ENCODE results near the gene GALNT10. TPM values are rescaled to one million over a fixed set of nuclear protein-coding genes. Genes with fewer than 3 reads are reported as not detected.

GALNT10 gene
- total and polyA plus RNA-seq, 9 of the 15 experiments (the other 6 are each of a cell fraction or from before 2014, with no cell fraction given) = 4.6 to 37.1 (median 13.3) TPM

GRCh38 chr5:154351566-154351965 is 161.0 kb downstream of the GALNT10 start (continued):
- TF ChIP-seq TAF7 (tag; IDR thresholded peaks at IDR 0.05) = no peak
- TF ChIP-seq STAT5B (CRISPR knock-in tag; IDR thresholded peaks at IDR 0.05) = no peak
- TF ChIP-seq MEF2D (tag; conservative IDR thresholded peaks at IDR 0.05; ENCODE audit: low read depth) = no peak
- TF ChIP-seq, protein P1, sequence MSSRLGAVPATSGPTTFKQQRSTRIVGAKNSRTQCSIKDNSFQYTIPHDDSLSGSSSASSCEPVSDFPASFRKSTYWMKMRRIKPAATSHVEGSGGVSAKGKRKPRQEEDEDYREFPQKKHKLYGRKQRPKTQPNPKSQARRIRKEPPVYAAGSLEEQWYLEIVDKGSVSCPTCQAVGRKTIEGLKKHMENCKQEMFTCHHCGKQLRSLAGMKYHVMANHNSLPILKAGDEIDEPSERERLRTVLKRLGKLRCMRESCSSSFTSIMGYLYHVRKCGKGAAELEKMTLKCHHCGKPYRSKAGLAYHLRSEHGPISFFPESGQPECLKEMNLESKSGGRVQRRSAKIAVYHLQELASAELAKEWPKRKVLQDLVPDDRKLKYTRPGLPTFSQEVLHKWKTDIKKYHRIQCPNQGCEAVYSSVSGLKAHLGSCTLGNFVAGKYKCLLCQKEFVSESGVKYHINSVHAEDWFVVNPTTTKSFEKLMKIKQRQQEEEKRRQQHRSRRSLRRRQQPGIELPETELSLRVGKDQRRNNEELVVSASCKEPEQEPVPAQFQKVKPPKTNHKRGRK (tag; IDR thresholded peaks at IDR 0.05) = no peak
- TF ChIP-seq ATF1 (CRISPR knock-in tag; IDR thresholded peaks at IDR 0.05) = no peak
- TF ChIP-seq ATF1 (tag; IDR thresholded peaks at IDR 0.05) = no peak

- no peaks in the 10 kb centered on the region; the same call in 1 of the 2 replicates for H4K20me1 ChIP-seq (replicated peaks; ENCODE audit: control insufficient read depth, insufficient read depth, low read length)
- no peaks in the 10 kb centered on the region for H3K9me3 ChIP-seq (replicated peaks; ENCODE audit: control insufficient read depth, insufficient read depth, low read depth, low read length)
- H3K9me1 ChIP-seq (ENCODE audit: control insufficient read depth, insufficient read depth, low read length) = peaks cover 3% of the 10 kb centered on the region
- ATAC-seq (no peak), DNase-seq (ENCODE audit: extremely low read depth in 1 of 4, low spot score in 3 of 4) (no peak), FAIRE-seq (no peak)
- H3K36me3 ChIP-seq (ENCODE audit: control insufficient read depth, insufficient read depth, low read length) = no peaks in the 10 kb centered on the region
- BruUV-seq (replicated peaks) = no TSS peak
- ChIA-PET POLR2A (interaction anchor here (0.5 to 1.1 kb wide), 2 partner anchors 17 to 27 kb away, joined by 3 to 4 read pairs; no protein-coding TSS in a partner anchor), CTCF (ENCODE audit: low intra/inter-chr PET ratio) (no interaction called here)
- H3K4me3 ChIP-seq = no peak overlapping the region
- intact Hi-C loops (cut with micrococcal nuclease) (no loop called here), in situ Hi-C loops (cut with MboI) (no loop called here)
- no peaks in the 10 kb centered on the region; a peak in 1 of 5 replicates for H3K27me3 ChIP-seq (ENCODE audit: control insufficient read depth in 2 of 2, insufficient read depth in 2 of 2, low read length in 2 of 2)
- no peak overlapping the region for H2AFZ ChIP-seq (ENCODE audit: low read depth, low read length)
- H3K4me2 ChIP-seq (ENCODE audit: insufficient read depth, low read length) = no peak overlapping the region
- H3K9ac ChIP-seq (ENCODE audit: insufficient read depth in 1 of 2, low read depth in 2 of 2, low read length in 2 of 2) = peak overlapping the region in 1 of 2 experiments; percentile 11; a peak in 1 of 4 replicates
- no peak overlapping the region for H3K27ac ChIP-seq (ENCODE audit: extremely low read depth, low read depth, low read length)
- peaks cover 0 to 18% of the 10 kb centered on the region in 2 experiments; a peak in 3 of 5 replicates for H3K4me1 ChIP-seq (replicated peaks in 1 of 2; ENCODE audit: control insufficient read depth in 2 of 2, insufficient read depth in 2 of 2, low read length in 2 of 2)
- WGBS (ENCODE audit: insufficient coverage, low coverage, missing lambda C conversion rate) = 54% methylated on average over 11 of the region's 11 CpGs
- no peaks in the 10 kb centered on the region for H3K79me2 ChIP-seq (ENCODE audit: control insufficient read depth, insufficient read depth, low read length)
- no peak for TF ChIP-seq CGGBP1 (CRISPR knock-in tag; IDR thresholded peaks at IDR 0.05)
- no peak for TF ChIP-seq FOXA1 (IDR thresholded peaks at IDR 0.05; ENCODE audit: borderline replicate concordance)
- TF ChIP-seq MTA2 (IDR thresholded peaks at IDR 0.05; ENCODE audit: low read depth) = no peak
- no peak for TF ChIP-seq ZNF79 (CRISPR knock-in tag; IDR thresholded peaks at IDR 0.05; ENCODE audit: low read depth)
- TF ChIP-seq ZNF146 (CRISPR knock-in tag; IDR thresholded peaks at IDR 0.05; ENCODE audit: unreplicated experiment) = no peak
- no peak for TF ChIP-seq ZNF76 (CRISPR knock-in tag; IDR thresholded peaks at IDR 0.05; ENCODE audit: borderline replicate concordance)
- no peak for TF ChIP-seq EHMT2 (IDR thresholded peaks at IDR 0.05)
- no peak for TF ChIP-seq ZNF224 (CRISPR knock-in tag; IDR thresholded peaks at IDR 0.05)
- TF ChIP-seq ZNF239 (CRISPR knock-in tag; IDR thresholded peaks at IDR 0.05) = no peak
- no peak for TF ChIP-seq MNT (conservative IDR thresholded peaks at IDR 0.05)
- TF ChIP-seq NEUROD1 (IDR thresholded peaks at IDR 0.05; ENCODE audit: borderline replicate concordance, low read depth, low read length, partially characterized antibody) = no peak
- TF ChIP-seq ZNF507 (tag; conservative IDR thresholded peaks at IDR 0.05) = no peak
- TF ChIP-seq SMAD1 (IDR thresholded peaks at IDR 0.05; ENCODE audit: low read depth, low read length, partially characterized antibody) = no peak
- no peak for TF ChIP-seq ZNF282 (CRISPR knock-in tag; IDR thresholded peaks at IDR 0.05)
- TF ChIP-seq ATF1 (CRISPR knock-in tag; IDR thresholded peaks at IDR 0.05) = no peak
- TF ChIP-seq ATF1 (tag; IDR thresholded peaks at IDR 0.05) = no peak
- no peak for TF ChIP-seq RUNX1 (IDR thresholded peaks at IDR 0.05; ENCODE audit: low read depth)
Measured at GRCh38 chr5:154352960-154353548, 162.5 kb downstream of the GALNT10 start.

Data from K562 (cell line).